Measurements from ENCODE around the gene HMGXB4. TPM values are rescaled to one million over a fixed set of nuclear protein-coding genes. Genes with fewer than 3 reads are reported as not detected.

Gene HMGXB4
- polyA plus RNA-seq, 1 donor (not counting 4 experiments of a cell fraction or from before 2014, with no cell fraction given): 22.6 TPM

- Histone ChIP-seq H3K9ac (ENCODE audit: control insufficient read depth, extremely low read depth, insufficient read depth, low read length) (no peak overlapping the region), H3K4me3 (ENCODE audit: control insufficient read depth in 2 of 3, extremely low read depth in 1 of 3, insufficient read depth in 2 of 3, low read depth in 1 of 3, low read length in 3 of 3) (no peak overlapping the region), H3K4me1 (ENCODE audit: control insufficient read depth, extremely low read depth, insufficient read depth, low read length) (peaks cover 9% of the 10 kb centered on the region), H3K4me2 (ENCODE audit: control insufficient read depth, extremely low read depth, insufficient read depth, low read depth, low read length) (no peak overlapping the region), H2AFZ (ENCODE audit: control insufficient read depth, low read length) (no peak overlapping the region), H3K27me3 (ENCODE audit: control insufficient read depth, extremely low read depth, insufficient read depth, low read length) (no peaks in the 10 kb centered on the region), H4K20me1 (ENCODE audit: control insufficient read depth, extremely low read depth, insufficient read depth, low read length) (no peaks in the 10 kb centered on the region), H3K9me1 (ENCODE audit: control insufficient read depth, extremely low read depth, insufficient read depth, low read length) (no peaks in the 10 kb centered on the region), H3K36me3 (ENCODE audit: control insufficient read depth in 2 of 2, extremely low read depth in 1 of 2, insufficient read depth in 2 of 2, low read length in 2 of 2) (peaks cover 3 to 25% of the 10 kb centered on the region in 2 experiments), H3K27ac (ENCODE audit: control insufficient read depth, insufficient read depth, low read length) (no peak overlapping the region), H3K9me3 (ENCODE audit: control insufficient read depth, low read depth, low read length) (no peaks in the 10 kb centered on the region), H3K79me2 (ENCODE audit: control insufficient read depth, insufficient read depth, low read length) (no peaks in the 10 kb centered on the region)
- no peak for DNase-seq (ENCODE audit: low read depth, low spot score)
- no peak for FAIRE-seq
- no peak for TF ChIP-seq CTCF (optimal IDR thresholded peaks at IDR 0.05 in 1 of 3, IDR thresholded peaks at IDR 0.05 in 1 of 3, conservative IDR thresholded peaks at IDR 0.05 in 1 of 3; ENCODE audit: extremely low read depth in 1 of 3, insufficient read depth in 2 of 3, low read length in 3 of 3)
- no peak for TF ChIP-seq EZH2 (IDR thresholded peaks at IDR 0.05; ENCODE audit: low read length)
- dilution Hi-C loops (cut with MboI; ENCODE audit: extremely low pct_ligation_motif_present, low sequenced_read_pairs): no loop called here
Measured at GRCh38 chr22:35329114-35329847, 72.0 kb downstream of the HMGXB4 start.

- Histone ChIP-seq H3K9me3 (ENCODE audit: control insufficient read depth, low read depth, low read length) (no peaks in the 10 kb centered on the region), H3K4me2 (ENCODE audit: control insufficient read depth, extremely low read depth, insufficient read depth, low read depth, low read length) (no peak overlapping the region), H4K20me1 (ENCODE audit: control insufficient read depth, extremely low read depth, insufficient read depth, low read length) (no peaks in the 10 kb centered on the region), H3K36me3 (ENCODE audit: control insufficient read depth in 2 of 2, extremely low read depth in 1 of 2, insufficient read depth in 2 of 2, low read length in 2 of 2) (peaks cover 3 to 25% of the 10 kb centered on the region in 2 experiments), H2AFZ (ENCODE audit: control insufficient read depth, low read length) (peak overlapping the region; percentile 8), H3K27me3 (ENCODE audit: control insufficient read depth, extremely low read depth, insufficient read depth, low read length) (no peaks in the 10 kb centered on the region), H3K79me2 (ENCODE audit: control insufficient read depth, insufficient read depth, low read length) (no peaks in the 10 kb centered on the region), H3K9ac (ENCODE audit: control insufficient read depth, extremely low read depth, insufficient read depth, low read length) (no peak overlapping the region), H3K27ac (ENCODE audit: control insufficient read depth, insufficient read depth, low read length) (no peak overlapping the region), H3K4me3 (ENCODE audit: control insufficient read depth in 2 of 3, extremely low read depth in 1 of 3, insufficient read depth in 2 of 3, low read depth in 1 of 3, low read length in 3 of 3) (no peak overlapping the region), H3K9me1 (ENCODE audit: control insufficient read depth, extremely low read depth, insufficient read depth, low read length) (no peaks in the 10 kb centered on the region), H3K4me1 (ENCODE audit: control insufficient read depth, extremely low read depth, insufficient read depth, low read length) (peaks cover 9% of the 10 kb centered on the region)
- dilution Hi-C loops (cut with MboI; ENCODE audit: extremely low pct_ligation_motif_present, low sequenced_read_pairs): no loop called here
- TF ChIP-seq CTCF (optimal IDR thresholded peaks at IDR 0.05 in 1 of 3, IDR thresholded peaks at IDR 0.05 in 1 of 3, conservative IDR thresholded peaks at IDR 0.05 in 1 of 3; ENCODE audit: extremely low read depth in 1 of 3, insufficient read depth in 2 of 3, low read length in 3 of 3) (no peak), EZH2 (IDR thresholded peaks at IDR 0.05; ENCODE audit: low read length) (no peak)
- no peak for FAIRE-seq
- no peak for DNase-seq (ENCODE audit: low read depth, low spot score)
Measured at GRCh38 chr22:35330258-35330861, 73.1 kb downstream of the HMGXB4 start.
